GM18519 (cell line): ENCODE data around the gene TMEM121.

ENCODE experiments used
- ATAC-seq: cut with Tn5 transposase; IDR thresholded peaks from one replicate; pipeline ENCODE4 v1.9.1; 2021; ENCODE audit warnings: mild to moderate bottlenecking, moderate library complexity; ENCODE audit not compliant: unreplicated experiment, low FRiP score

The TMEM121 gene

GRCh38 chr14:105486974-105487448 is 39.4 kb upstream of the TMEM121 start:
- no peak for ATAC-seq

GRCh38 chr14:105487449-105487985 is 38.9 kb upstream of the TMEM121 start:
- ATAC-seq = no peak

- ATAC-seq = no peak
Measured at GRCh38 chr14:105487986-105488777, 38.2 kb upstream of the TMEM121 start.

- no peak for ATAC-seq
Measured at GRCh38 chr14:105488781-105489541, 37.4 kb upstream of the TMEM121 start.

GRCh38 chr14:105489542-105490266 is 36.7 kb upstream of the TMEM121 start:
- no peak for ATAC-seq

GRCh38 chr14:105490267-105490571 is 36.2 kb upstream of the TMEM121 start:
- no peak for ATAC-seq

- peak; percentile 55 for ATAC-seq
Measured at GRCh38 chr14:105490572-105491365, 35.6 kb upstream of the TMEM121 start, which contains the start of gene TEDC1. Gene TEDC1, plus strand, starts transcription at chr14:105491246. Its CDS starts 130 bp downstream, at chr14:105491376.

GRCh38 chr14:105491366-105491973 is 34.9 kb upstream of the TMEM121 start:
- ATAC-seq = peak; percentile 1

- no peak for ATAC-seq
Measured at GRCh38 chr14:105492031-105492970, 34.1 kb upstream of the TMEM121 start.

- no peak for ATAC-seq
Measured at GRCh38 chr14:105492971-105493871, 33.2 kb upstream of the TMEM121 start.

- ATAC-seq = no peak
Measured at GRCh38 chr14:105493921-105494605, 32.3 kb upstream of the TMEM121 start.

- ATAC-seq = no peak
Measured at GRCh38 chr14:105494606-105494929, 31.8 kb upstream of the TMEM121 start.

GRCh38 chr14:105495101-105495989 is 31.0 kb upstream of the TMEM121 start:
- ATAC-seq = no peak

- no peak for ATAC-seq
Measured at GRCh38 chr14:105495990-105496830, 30.2 kb upstream of the TMEM121 start.
